Ovary (tissue), 3 donors: ENCODE measurements around the gene C16orf87.

ENCODE experiments used
- CTCF ChIP-seq, 3 donors: fragments of 450-650 bp in 2 of 3; fragments of 200-600 bp in 1 of 3; IDR thresholded peaks; one replicate each; pipeline versions ENCODE4 v1.5.1 to v1.8.0; 2016 to 2022; ENCODE audit warnings: antibody characterized with exemption in 3 of 3, mild to moderate bottlenecking in 1 of 3
- EP300 ChIP-seq: sonication (generic); formaldehyde crosslinking; IDR thresholded peaks from one replicate; pipeline ENCODE4 v1.6.1; 2017; ENCODE audit warnings: antibody characterized with exemption
- POLR2A ChIP-seq: fragments of 450-650 bp; IDR thresholded peaks from one replicate; pipeline ENCODE4 v1.6.1; 2017; ENCODE audit warnings: antibody characterized with exemption, mild to moderate bottlenecking, moderate library complexity
- donor health status: DM: no; HTN: no; CAD: no.

GRCh38 chr16:46813611-46814010 is 17.4 kb downstream of the C16orf87 start:
- TF ChIP-seq CTCF (IDR thresholded peaks at IDR 0.05) (no peak), EP300 (no peak), POLR2A (no peak)
